Measurements from ENCODE around the gene RNPEP. TPM values are rescaled to one million over a fixed set of nuclear protein-coding genes. Genes with fewer than 3 reads are reported as not detected.

Gene RNPEP
- 108 and 123 TPM in 2 replicates for total RNA-seq (2021)
- Bru-seq, nascent RNA = percentile 72 among the genes with signal in this experiment
- BruChase-seq, experiment 1, labeled RNA remaining after a 2-hour chase = percentile 82 among the genes with signal in this experiment
- BruChase-seq, experiment 2, labeled RNA remaining after a 6-hour chase = percentile 78 among the genes with signal in this experiment
- long read RNA-seq, transcript RNPEP-201 (11 exons, 2,427 nt) = major isoform, 335 of 382 reads
- long read RNA-seq, partial matches to known transcripts = 14 of 382 reads
- long read RNA-seq, other reads (novel, unspliced or antisense) = 30 of 382 reads

GRCh38 chr1:201982623-201983379, at the start of gene RNPEP:
Gene RNPEP (plus strand): TSS chr1:201982648. CDS start chr1:201982667, 19 bp downstream.
- Histone ChIP-seq H3K9me3 (ENCODE audit: insufficient read depth, low read depth) (no peaks in the 10 kb centered on the region), H3K9me2 (ENCODE audit: insufficient read depth) (no peaks in the 10 kb centered on the region), H3K4me2 (peak within 1 kb of the TSS; percentile 86), H3K4me1 (replicated peaks; ENCODE audit: insufficient read depth) (peaks cover 14% of the 10 kb centered on the region), H3K79me2 (ENCODE audit: low read depth) (peaks cover 39% of the 10 kb centered on the region), H3K27me3 (ENCODE audit: insufficient read depth, low read depth) (no peaks in the 10 kb centered on the region), H3F3A (ENCODE audit: insufficient read depth, low read depth) (peaks cover 13% of the 10 kb centered on the region; the same call in 1 of the 2 replicates), H3K27ac (peak within 1 kb of the TSS; percentile 16), H4K20me1 (ENCODE audit: insufficient read depth) (no peaks in the 10 kb centered on the region), H2AFZ (peak within 1 kb of the TSS; percentile 81), H3K4me3 (peak within 1 kb of the TSS; percentile 72), H3K36me3 (ENCODE audit: low read depth) (no peaks in the 10 kb centered on the region)
- ChIA-PET CTCF (interaction anchor here (0.7 to 1.2 kb wide), 3 partner anchors 17 to 154 kb away, joined by 3 read pairs; partner anchors contain the start of gene IPO9), POLR2A (ENCODE audit: unreplicated experiment) (interaction anchor here (0.5 to 0.8 kb wide), 8 partner anchors 17 to 502 kb away, joined by 3 to 16 read pairs (median 6); partner anchors contain the start of gene ELF3)
- intact Hi-C loops (cut with micrococcal nuclease; ENCODE audit: unreplicated experiment) = loop anchor here (2.0 kb wide), 1 partner anchor 26 kb away; no protein-coding TSS in a partner anchor
- BruUV-seq (replicated peaks) = no TSS peak
- TF ChIP-seq CTCF (conservative IDR thresholded peaks at IDR 0.05) (no peak; the same call in 1 of the 2 replicates), EZH2 (IDR thresholded peaks at IDR 0.05; ENCODE audit: low read depth) (no peak)
- DNase-seq = peak; percentile 73 to 76

- Histone ChIP-seq H3K36me3 (ENCODE audit: low read depth) (no peaks in the 10 kb centered on the region), H4K20me1 (ENCODE audit: insufficient read depth) (no peaks in the 10 kb centered on the region), H3K9me3 (ENCODE audit: insufficient read depth, low read depth) (no peaks in the 10 kb centered on the region), H3K27me3 (ENCODE audit: insufficient read depth, low read depth) (no peaks in the 10 kb centered on the region), H3K9me2 (ENCODE audit: insufficient read depth) (no peaks in the 10 kb centered on the region), H3K4me2 (no peak overlapping the region), H3K4me1 (replicated peaks; ENCODE audit: insufficient read depth) (peaks cover 24% of the 10 kb centered on the region), H3K27ac (no peak overlapping the region), H2AFZ (no peak overlapping the region), H3K79me2 (ENCODE audit: low read depth) (no peaks in the 10 kb centered on the region), H3K4me3 (no peak overlapping the region), H3F3A (ENCODE audit: insufficient read depth, low read depth) (peaks cover 7% of the 10 kb centered on the region; the same call in 1 of the 2 replicates)
- BruUV-seq (replicated peaks) = no TSS peak
- CTCF ChIA-PET = no interaction called here
- intact Hi-C loops (cut with micrococcal nuclease; ENCODE audit: unreplicated experiment) = no loop called here
- TF ChIP-seq CTCF (conservative IDR thresholded peaks at IDR 0.05) = no peak
- TF ChIP-seq EZH2 (IDR thresholded peaks at IDR 0.05; ENCODE audit: low read depth) = no peak
- POLR2A ChIA-PET (ENCODE audit: unreplicated experiment) = no interaction called here
- DNase-seq = no peak
Measured at GRCh38 chr1:201933840-201934430, 48.5 kb upstream of the RNPEP start.

- Histone ChIP-seq H3K36me3 (ENCODE audit: low read depth) (no peaks in the 10 kb centered on the region), H3K9me2 (ENCODE audit: insufficient read depth) (no peaks in the 10 kb centered on the region), H3K9me3 (ENCODE audit: insufficient read depth, low read depth) (no peaks in the 10 kb centered on the region), H3K4me1 (replicated peaks; ENCODE audit: insufficient read depth) (peaks cover 27% of the 10 kb centered on the region), H2AFZ (no peak overlapping the region), H3K4me2 (0 out of 2 replicates have a peak overlapping the region, but pooled peaks have one; percentile 2), H4K20me1 (ENCODE audit: insufficient read depth) (no peaks in the 10 kb centered on the region), H3K27me3 (ENCODE audit: insufficient read depth, low read depth) (no peaks in the 10 kb centered on the region), H3K27ac (peak overlapping the region; percentile 62), H3F3A (ENCODE audit: insufficient read depth, low read depth) (peaks cover 3% of the 10 kb centered on the region; the same call in 1 of the 2 replicates), H3K79me2 (ENCODE audit: low read depth) (no peaks in the 10 kb centered on the region), H3K4me3 (no peak overlapping the region)
- peak in 1 of 2 experiments; percentile 52 for DNase-seq
- BruUV-seq (replicated peaks) = no TSS peak
- ChIA-PET CTCF (interaction anchor here (0.7 kb wide), 1 partner anchor 42 kb away, joined by 12 read pairs; no protein-coding TSS in a partner anchor), POLR2A (ENCODE audit: unreplicated experiment) (no interaction called here)
- TF ChIP-seq EZH2 (IDR thresholded peaks at IDR 0.05; ENCODE audit: low read depth) = no peak
- TF ChIP-seq CTCF (conservative IDR thresholded peaks at IDR 0.05) = no peak
- intact Hi-C loops (cut with micrococcal nuclease; ENCODE audit: unreplicated experiment) = loop anchor here (1.0 kb wide), 1 partner anchor 20 kb away; no protein-coding TSS in a partner anchor
Measured at GRCh38 chr1:201937624-201938213, 44.7 kb upstream of the RNPEP start.

All from PC-9 (cell line).